Smooth muscle cell (in vitro differentiated cells): ENCODE measurements around the gene JAG2. TPM values are rescaled to one million over a fixed set of nuclear protein-coding genes. Genes with fewer than 3 reads are reported as not detected.

Experiments
- DNase-seq: peaks from one replicate; lab custom pipeline; 2025; ENCODE audit not compliant: unreplicated experiment; lab: John Stamatoyannopoulos, UW
- H2AFZ ChIP-seq: fragments of 200-600 bp; sonication (generic); 2 replicates; pipeline ENCODE4 v1.6.0; 2016; ENCODE audit warnings: antibody characterized with exemption, low read depth, mild to moderate bottlenecking
- H3F3A ChIP-seq: fragments of 200-600 bp; sonication (generic); 2 replicates; pipeline ENCODE4 v1.6.0; 2017; ENCODE audit warnings: antibody characterized with exemption, low read depth
- H3K27ac ChIP-seq: fragments of 200-600 bp; sonication (generic); 2 replicates; pipeline ENCODE4 v1.5.1; 2016; ENCODE audit warnings: low read depth, mild to moderate bottlenecking
- H3K27me3 ChIP-seq: fragments of 200-600 bp; sonication (generic); 2 replicates; pipeline ENCODE4 v1.6.1; 2016; ENCODE audit warnings: low read depth, mild to moderate bottlenecking
- H3K36me3 ChIP-seq: fragments of 200-600 bp; sonication (generic); 2 replicates; pipeline ENCODE4 v1.5.1; 2016; ENCODE audit warnings: low read depth
- H3K4me1 ChIP-seq: fragments of 200-600 bp; sonication (generic); 2 replicates; pipeline ENCODE4 v1.5.1; 2016; ENCODE audit warnings: low read depth
- H3K4me2 ChIP-seq: fragments of 200-600 bp; sonication (generic); 2 replicates; pipeline ENCODE4 v1.6.0; 2016; ENCODE audit warnings: mild to moderate bottlenecking
- H3K4me3 ChIP-seq: fragments of 200-600 bp; sonication (generic); 2 replicates; pipeline ENCODE4 v1.5.1; 2016; ENCODE audit warnings: mild to moderate bottlenecking
- H3K79me2 ChIP-seq: fragments of 200-600 bp; sonication (generic); 2 replicates; pipeline ENCODE4 v1.6.0; 2016; ENCODE audit warnings: low read depth, mild to moderate bottlenecking
- H3K9ac ChIP-seq: fragments of 200-600 bp; sonication (generic); 2 replicates; pipeline ENCODE4 v1.6.0; 2016; ENCODE audit warnings: low read depth
- H3K9me3 ChIP-seq: fragments of 200-600 bp; sonication (generic); replicated peaks from 2 replicates; pipeline ENCODE4 v1.5.1; 2016; ENCODE audit warnings: low read depth
- H4K20me1 ChIP-seq: fragments of 200-600 bp; sonication (generic); 2 replicates; pipeline ENCODE4 v1.6.0; 2016; ENCODE audit warnings: low read depth
- WGBS: methylation state at CpG from one replicate; pipeline ENCODE4 v1.1.7; 2016; ENCODE audit warnings: low lambda C conversion rate; 5-methylcytosine and 5-hydroxymethylcytosine counted together
- polyA plus RNA-seq: library from polyadenylated mRNA; unstranded; fragments of >200 nt; fragmentation: Nextera tagmentation; extraction: Ambion mirVana; gene quantifications from 2 replicates; pipeline ENCODE4 v1.2.1, GENCODE V29; 2016
- total RNA-seq: library from RNA; depleted of rRNA; stranded (reverse); fragments of >200 nt; gene quantifications from 2 replicates; pipeline ENCODE4 v1.2.3, GENCODE V29; 2014
- TF ChIP-seq, protein P1 (sequence below): fragments of 200-600 bp; sonication (generic); IDR thresholded peaks from 2 replicates; pipeline ENCODE4 v1.5.1; 2017; ENCODE audit warnings: borderline replicate concordance, mild to moderate bottlenecking, antibody characterized with exemption; ENCODE audit not compliant: insufficient read depth, poor library complexity, severe bottlenecking

Gene JAG2
- total and polyA plus RNA-seq, 2 experiments from 2014 or later, result 5.0 to 5.8 TPM

DNA sequence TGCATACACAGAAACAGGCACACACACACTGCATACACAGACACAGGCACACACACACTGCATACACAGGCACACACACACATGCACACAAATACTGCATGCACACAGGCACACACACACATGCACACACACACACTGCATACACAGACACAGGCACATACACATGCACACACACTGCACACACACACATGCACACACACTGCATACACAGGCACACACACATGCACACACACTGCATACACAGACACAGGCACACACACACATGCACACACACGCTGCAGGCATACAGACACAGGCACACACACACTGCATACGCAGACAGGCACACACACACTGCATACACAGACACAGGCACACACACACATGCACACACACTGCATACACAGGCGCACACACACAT, 47.0 kb upstream of the JAG2 start:
- TF ChIP-seq, protein P1, sequence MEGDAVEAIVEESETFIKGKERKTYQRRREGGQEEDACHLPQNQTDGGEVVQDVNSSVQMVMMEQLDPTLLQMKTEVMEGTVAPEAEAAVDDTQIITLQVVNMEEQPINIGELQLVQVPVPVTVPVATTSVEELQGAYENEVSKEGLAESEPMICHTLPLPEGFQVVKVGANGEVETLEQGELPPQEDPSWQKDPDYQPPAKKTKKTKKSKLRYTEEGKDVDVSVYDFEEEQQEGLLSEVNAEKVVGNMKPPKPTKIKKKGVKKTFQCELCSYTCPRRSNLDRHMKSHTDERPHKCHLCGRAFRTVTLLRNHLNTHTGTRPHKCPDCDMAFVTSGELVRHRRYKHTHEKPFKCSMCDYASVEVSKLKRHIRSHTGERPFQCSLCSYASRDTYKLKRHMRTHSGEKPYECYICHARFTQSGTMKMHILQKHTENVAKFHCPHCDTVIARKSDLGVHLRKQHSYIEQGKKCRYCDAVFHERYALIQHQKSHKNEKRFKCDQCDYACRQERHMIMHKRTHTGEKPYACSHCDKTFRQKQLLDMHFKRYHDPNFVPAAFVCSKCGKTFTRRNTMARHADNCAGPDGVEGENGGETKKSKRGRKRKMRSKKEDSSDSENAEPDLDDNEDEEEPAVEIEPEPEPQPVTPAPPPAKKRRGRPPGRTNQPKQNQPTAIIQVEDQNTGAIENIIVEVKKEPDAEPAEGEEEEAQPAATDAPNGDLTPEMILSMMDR, result no peak
- Histone ChIP-seq H3K36me3 (no peaks in the 10 kb centered on the region), H3K4me3 (no peak overlapping the region), H3K27me3 (no peaks in the 10 kb centered on the region), H4K20me1 (peaks cover 20% of the 10 kb centered on the region), H3K4me2 (no peak overlapping the region), H3K4me1 (no peaks in the 10 kb centered on the region), H3K27ac (no peak overlapping the region), H3F3A (no peaks in the 10 kb centered on the region), H3K9ac (no peak overlapping the region), H3K79me2 (no peaks in the 10 kb centered on the region), H2AFZ (no peak overlapping the region), H3K9me3 (no peaks in the 10 kb centered on the region)
- no peak for DNase-seq
- 81% methylated on average over 3 of the region's 3 CpGs for WGBS

- no peak for DNase-seq
- no peak overlapping the region for H3K4me2 ChIP-seq
- H3F3A ChIP-seq, result no peaks in the 10 kb centered on the region
- no peaks in the 10 kb centered on the region for H3K9me3 ChIP-seq
- WGBS, result 95% methylated on average over 14 of the region's 14 CpGs
- TF ChIP-seq, protein P1, result no peak
- no peaks in the 10 kb centered on the region for H3K79me2 ChIP-seq
- no peak overlapping the region for H3K9ac ChIP-seq
- H2AFZ ChIP-seq, result no peak overlapping the region
- no peaks in the 10 kb centered on the region for H3K27me3 ChIP-seq
- no peaks in the 10 kb centered on the region for H3K36me3 ChIP-seq
- peaks cover 20% of the 10 kb centered on the region for H4K20me1 ChIP-seq
- no peak overlapping the region for H3K27ac ChIP-seq
- H3K4me3 ChIP-seq, result no peak overlapping the region
- H3K4me1 ChIP-seq, result no peaks in the 10 kb centered on the region
Measured at GRCh38 chr14:105214324-105214915, 45.8 kb upstream of the JAG2 start.

DNA sequence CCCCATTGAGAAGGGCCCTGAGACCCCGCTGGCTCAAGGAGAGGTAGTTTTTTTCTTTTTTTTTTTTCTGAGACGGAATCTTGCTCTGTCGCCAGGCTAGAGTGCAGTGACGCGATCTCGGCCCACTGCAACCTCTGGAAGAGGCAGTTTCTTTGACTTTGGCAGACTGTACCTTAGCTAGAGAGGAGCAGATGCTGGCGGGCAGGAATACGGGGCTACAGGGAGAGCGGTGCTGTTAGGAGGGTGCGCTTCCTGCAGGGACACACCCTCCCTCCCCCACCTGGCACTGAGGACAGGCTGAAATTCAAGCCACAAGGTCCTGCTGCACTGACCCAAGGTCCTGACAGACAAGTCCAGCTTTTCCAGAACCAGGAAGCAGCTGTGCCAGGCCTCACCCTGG, 44.8 kb upstream of the JAG2 start:
- no peak overlapping the region for H3K4me3 ChIP-seq
- H3K36me3 ChIP-seq, result no peaks in the 10 kb centered on the region
- H3K9ac ChIP-seq, result no peak overlapping the region
- peaks cover 20% of the 10 kb centered on the region for H4K20me1 ChIP-seq
- H3K9me3 ChIP-seq, result no peaks in the 10 kb centered on the region
- no peak overlapping the region for H3K4me2 ChIP-seq
- no peak overlapping the region for H3K27ac ChIP-seq
- no peaks in the 10 kb centered on the region for H3F3A ChIP-seq
- 97% methylated on average over 10 of the region's 10 CpGs for whole genome bisulfite sequencing
- DNase-seq, result no peak
- no peaks in the 10 kb centered on the region for H3K79me2 ChIP-seq
- H3K27me3 ChIP-seq, result no peaks in the 10 kb centered on the region
- TF ChIP-seq, protein P1, result no peak
- H2AFZ ChIP-seq, result no peak overlapping the region
- no peaks in the 10 kb centered on the region for H3K4me1 ChIP-seq
